Fibroblast of skin of right quadriceps (primary cell): ENCODE measurements around the gene LCE1E.

Source experiments
- DNase-seq: peaks from one replicate; pipeline ENCODE4 v3.0.0-alpha.2; 2013

The LCE1E gene

GRCh38 chr1:152783095-152783494 is 3.0 kb upstream of the LCE1E start:
- no peak for DNase-seq

- DNase-seq: no peak
These were observed 9.6 kb downstream of the LCE1E start for GRCh38 chr1:152795686-152796085.

- no peak for DNase-seq
These were observed 10.4 kb downstream of the LCE1E start, which contains the start of gene LCE1D for GRCh38 chr1:152796421-152796820. Gene LCE1D (plus strand): TSS chr1:152796721. CDS start chr1:152797795, 1,074 bp downstream.

GRCh38 chr1:152801333-152801732 is 15.3 kb downstream of the LCE1E start:
- DNase-seq: no peak

- no peak for DNase-seq
These were observed 20.5 kb downstream of the LCE1E start, which contains the start of gene LCE1C for GRCh38 chr1:152806576-152806975. Gene LCE1C (minus strand): TSS chr1:152806651. CDS start chr1:152805478, 1,173 bp downstream.

- DNase-seq: no peak
These were observed 25.0 kb downstream of the LCE1E start for GRCh38 chr1:152811050-152811449.

GRCh38 chr1:152811671-152812070 is 25.6 kb downstream of the LCE1E start, which contains the start of gene LCE1B:
Gene LCE1B (plus strand): TSS chr1:152811971. CDS start chr1:152812447, 476 bp downstream.
- no peak for DNase-seq

- DNase-seq: no peak
These were observed 31.3 kb downstream of the LCE1E start for GRCh38 chr1:152817309-152817708.

GRCh38 chr1:152823294-152823693 is 37.2 kb downstream of the LCE1E start:
- DNase-seq: no peak

GRCh38 chr1:152824964-152825363 is 38.9 kb downstream of the LCE1E start:
- DNase-seq: no peak

GRCh38 chr1:152827173-152827572 is 41.1 kb downstream of the LCE1E start, which contains the start of gene LCE1A:
Gene LCE1A (plus strand): TSS chr1:152827473. CDS start chr1:152827473, 0 bp downstream.
- DNase-seq: no peak

- no peak for DNase-seq
These were observed 50.8 kb downstream of the LCE1E start for GRCh38 chr1:152836870-152837269.
